ENCODE results near the gene ARHGEF16. TPM values are rescaled to one million over a fixed set of nuclear protein-coding genes. Genes with fewer than 3 reads are reported as not detected.

The ARHGEF16 gene
- total RNA-seq, 1 experiment from 2014 or later, result 11.2 TPM

GRCh38 chr1:3417082-3417739, 37.3 kb upstream of the ARHGEF16 start:
- no TSS peak for BruUV-seq (replicated peaks)

GRCh38 chr1:3417934-3418333, 36.5 kb upstream of the ARHGEF16 start:
- no TSS peak for BruUV-seq (replicated peaks)
- no peak overlapping the region for H3K27ac ChIP-seq (ENCODE audit: low read depth, low read length, poor library complexity, severe bottlenecking)
- no peak overlapping the region for H3K4me3 ChIP-seq (ENCODE audit: low read depth, low read length, poor library complexity, severe bottlenecking)
- no peaks in the 10 kb centered on the region for H3K4me1 ChIP-seq (ENCODE audit: insufficient read depth, low read length, poor library complexity, severe bottlenecking)
- DNase-seq (ENCODE audit: low spot score), result no peak
- H3K9me3 ChIP-seq (ENCODE audit: low read depth, low read length, poor library complexity, severe bottlenecking), result peaks cover 6% of the 10 kb centered on the region
- intact Hi-C loops (cut with micrococcal nuclease; ENCODE audit: unreplicated experiment), result no loop called here
- POLR2A ChIA-PET (ENCODE audit: low non-redundant PET), result no interaction called here
- TF ChIP-seq CTCF (conservative IDR thresholded peaks at IDR 0.05; ENCODE audit: low read depth, low read length), result no peak
- no peak for TF ChIP-seq EZH2 (IDR thresholded peaks at IDR 0.05; ENCODE audit: borderline replicate concordance, low read depth, low read length, poor library complexity, severe bottlenecking)
- peaks cover 20% of the 10 kb centered on the region for H3K27me3 ChIP-seq (replicated peaks; ENCODE audit: insufficient read depth, low read depth, low read length, poor library complexity)
- no peaks in the 10 kb centered on the region for H3K36me3 ChIP-seq (ENCODE audit: insufficient read depth, low read length, poor library complexity, severe bottlenecking)
- CTCF ChIA-PET, result no interaction called here

More at GRCh38 chr1:3417082-3417739, 37.3 kb upstream of the ARHGEF16 start:
- Histone ChIP-seq H3K36me3 (ENCODE audit: insufficient read depth, low read length, poor library complexity, severe bottlenecking) (no peaks in the 10 kb centered on the region), H3K27ac (ENCODE audit: low read depth, low read length, poor library complexity, severe bottlenecking) (no peak overlapping the region), H3K4me1 (ENCODE audit: insufficient read depth, low read length, poor library complexity, severe bottlenecking) (no peaks in the 10 kb centered on the region), H3K27me3 (replicated peaks; ENCODE audit: insufficient read depth, low read depth, low read length, poor library complexity) (peaks cover 20% of the 10 kb centered on the region), H3K4me3 (ENCODE audit: low read depth, low read length, poor library complexity, severe bottlenecking) (no peak overlapping the region), H3K9me3 (ENCODE audit: low read depth, low read length, poor library complexity, severe bottlenecking) (peaks cover 6% of the 10 kb centered on the region)
- ChIA-PET POLR2A (ENCODE audit: low non-redundant PET) (no interaction called here), CTCF (no interaction called here)
- DNase-seq (ENCODE audit: low spot score), result no peak
- TF ChIP-seq EZH2 (IDR thresholded peaks at IDR 0.05; ENCODE audit: borderline replicate concordance, low read depth, low read length, poor library complexity, severe bottlenecking) (no peak), CTCF (conservative IDR thresholded peaks at IDR 0.05; ENCODE audit: low read depth, low read length) (peak; percentile 56)
- intact Hi-C loops (cut with micrococcal nuclease; ENCODE audit: unreplicated experiment), result no loop called here

- H3K4me1 ChIP-seq (ENCODE audit: insufficient read depth, low read length, poor library complexity, severe bottlenecking), result no peaks in the 10 kb centered on the region
- CTCF ChIA-PET, result no interaction called here
- H3K4me3 ChIP-seq (ENCODE audit: low read depth, low read length, poor library complexity, severe bottlenecking), result no peak overlapping the region
- TF ChIP-seq EZH2 (IDR thresholded peaks at IDR 0.05; ENCODE audit: borderline replicate concordance, low read depth, low read length, poor library complexity, severe bottlenecking), result no peak
- TF ChIP-seq CTCF (conservative IDR thresholded peaks at IDR 0.05; ENCODE audit: low read depth, low read length), result no peak
- no peak for DNase-seq (ENCODE audit: low spot score)
- peaks cover 20% of the 10 kb centered on the region for H3K27me3 ChIP-seq (replicated peaks; ENCODE audit: insufficient read depth, low read depth, low read length, poor library complexity)
- H3K9me3 ChIP-seq (ENCODE audit: low read depth, low read length, poor library complexity, severe bottlenecking), result peaks cover 6% of the 10 kb centered on the region
- no TSS peak for BruUV-seq (replicated peaks)
- H3K36me3 ChIP-seq (ENCODE audit: insufficient read depth, low read length, poor library complexity, severe bottlenecking), result no peaks in the 10 kb centered on the region
- intact Hi-C loops (cut with micrococcal nuclease; ENCODE audit: unreplicated experiment), result no loop called here
- no peak overlapping the region for H3K27ac ChIP-seq (ENCODE audit: low read depth, low read length, poor library complexity, severe bottlenecking)
- POLR2A ChIA-PET (ENCODE audit: low non-redundant PET), result no interaction called here
Measured at GRCh38 chr1:3418600-3418999, 35.9 kb upstream of the ARHGEF16 start.
